Measurements from ENCODE around the gene ATP1B2. TPM values are rescaled to one million over a fixed set of nuclear protein-coding genes. Genes with fewer than 3 reads are reported as not detected.
A peak's percentile ranks its signal among the peaks of the same experiment; 100 is the strongest.

The ATP1B2 gene
- total and polyA plus RNA-seq, 2 donors: 0.05 to 1.3 TPM

DNA sequence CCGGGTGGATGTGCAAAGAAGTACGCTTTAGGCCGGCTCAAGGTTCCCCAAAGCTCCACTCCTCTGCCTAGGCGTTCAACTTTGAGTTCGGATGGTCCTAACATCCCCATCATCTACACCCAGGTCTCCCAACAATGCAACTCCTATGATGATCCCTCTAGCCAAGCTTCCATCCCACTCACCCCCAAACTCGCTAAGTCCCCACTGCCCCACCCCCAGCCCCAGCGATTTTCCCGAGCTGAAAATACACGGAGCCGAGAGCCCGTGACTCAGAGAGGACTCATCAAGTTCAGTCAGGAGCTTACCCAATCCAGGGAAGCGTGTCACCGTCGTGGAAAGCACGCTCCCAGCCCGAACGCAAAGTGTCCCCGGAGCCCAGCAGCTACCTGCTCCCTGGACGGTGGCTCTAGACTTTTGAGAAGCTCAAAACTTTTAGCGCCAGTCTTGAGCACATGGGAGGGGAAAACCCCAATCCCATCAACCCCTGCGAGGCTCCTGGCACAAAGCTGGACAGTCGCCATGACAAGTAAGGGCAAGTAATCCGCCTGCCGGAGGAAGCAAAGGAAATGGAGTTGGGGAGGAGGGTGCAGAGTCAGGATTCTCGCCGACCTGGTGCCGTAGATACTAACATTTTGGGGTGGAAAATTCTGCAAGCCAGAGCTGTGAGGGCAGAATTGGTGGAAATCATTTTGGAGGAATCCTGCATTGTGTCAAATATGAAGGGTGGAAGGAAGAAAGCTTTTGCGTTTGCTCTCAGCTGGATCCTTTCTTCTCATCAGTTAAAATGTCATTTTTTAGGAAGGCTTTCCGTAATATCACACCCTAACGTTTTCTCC lies 36.6 kb downstream of the ATP1B2 start, which contains the start of gene TP53:
TP53 (minus strand) TSS at position 419 of the 836 bp plus-strand sequence. CDS start 10,896 bp downstream, outside the sequence.
- WGBS: under 1% methylated on average over 30 of the region's 30 CpGs
- peak within 1 kb of the TSS; percentile 99 for H3K27ac ChIP-seq (ENCODE audit: low read depth in 1 of 2, low read length in 1 of 2)
- peaks cover 3 to 14% of the 10 kb centered on the region in 2 donors for H3K36me3 ChIP-seq (ENCODE audit: control insufficient read depth in 2 of 2, insufficient read depth in 2 of 2, low read length in 1 of 2)
- peaks cover 4 to 25% of the 10 kb centered on the region in 2 donors for H3K4me1 ChIP-seq (ENCODE audit: control insufficient read depth in 2 of 2, insufficient read depth in 2 of 2, low read length in 2 of 2)
- no peaks in the 10 kb centered on the region for H3K27me3 ChIP-seq (ENCODE audit: control insufficient read depth in 2 of 2, insufficient read depth in 1 of 2, low read length in 1 of 2)
- no peaks in the 10 kb centered on the region for H3K9me3 ChIP-seq (ENCODE audit: control insufficient read depth in 2 of 2, insufficient read depth in 1 of 2, low read length in 1 of 2)
- H3K4me3 ChIP-seq (ENCODE audit: low read length in 2 of 2): peak within 1 kb of the TSS; percentile 92 to 93
- DNase-seq (ENCODE audit: low read depth in 6 of 9, low spot score in 9 of 9): peak; percentile 81 to 97 (median 91)

- H3K27me3 ChIP-seq (ENCODE audit: control insufficient read depth in 2 of 2, insufficient read depth in 1 of 2, low read length in 1 of 2): no peaks in the 10 kb centered on the region
- H3K9me3 ChIP-seq (ENCODE audit: control insufficient read depth in 2 of 2, insufficient read depth in 1 of 2, low read length in 1 of 2): no peaks in the 10 kb centered on the region
- H3K27ac ChIP-seq (ENCODE audit: low read depth in 1 of 2, low read length in 1 of 2): peak within 1 kb of the TSS; percentile 99
- under 1% methylated on average over 51 of the region's 51 CpGs for WGBS
- H3K36me3 ChIP-seq (ENCODE audit: control insufficient read depth in 2 of 2, insufficient read depth in 2 of 2, low read length in 1 of 2): peaks cover 0 to 18% of the 10 kb centered on the region in 2 donors
- H3K4me1 ChIP-seq (ENCODE audit: control insufficient read depth in 2 of 2, insufficient read depth in 2 of 2, low read length in 2 of 2): peaks cover 4 to 25% of the 10 kb centered on the region in 2 donors
- H3K4me3 ChIP-seq (ENCODE audit: low read length in 2 of 2): peak within 1 kb of the TSS; percentile 92 to 93
- peak; percentile 88 to 98 (median 93) for DNase-seq (ENCODE audit: low read depth in 6 of 9, low spot score in 9 of 9)
Measured at GRCh38 chr17:7687908-7688807, 37.4 kb downstream of the ATP1B2 start, which contains the start of gene WRAP53. Gene WRAP53 (plus strand): TSS chr17:7688477. CDS start chr17:7688649, 172 bp downstream.

- peaks cover 4 to 24% of the 10 kb centered on the region in 2 donors for H3K4me1 ChIP-seq (ENCODE audit: control insufficient read depth in 2 of 2, insufficient read depth in 2 of 2, low read length in 2 of 2)
- H3K9me3 ChIP-seq (ENCODE audit: control insufficient read depth in 2 of 2, insufficient read depth in 1 of 2, low read length in 1 of 2): no peaks in the 10 kb centered on the region
- H3K27me3 ChIP-seq (ENCODE audit: control insufficient read depth in 2 of 2, insufficient read depth in 1 of 2, low read length in 1 of 2): no peaks in the 10 kb centered on the region
- H3K4me3 ChIP-seq (ENCODE audit: low read length in 2 of 2): peak overlapping the region; percentile 92 to 93
- H3K27ac ChIP-seq (ENCODE audit: low read depth in 1 of 2, low read length in 1 of 2): no peak overlapping the region
- peaks cover 0 to 15% of the 10 kb centered on the region in 2 donors for H3K36me3 ChIP-seq (ENCODE audit: control insufficient read depth in 2 of 2, insufficient read depth in 2 of 2, low read length in 1 of 2)
- no peak for DNase-seq (ENCODE audit: low read depth in 6 of 9, low spot score in 9 of 9)
- WGBS: 31% methylated on average over 13 of the region's 13 CpGs
Measured at GRCh38 chr17:7688808-7689316, 38.1 kb downstream of the ATP1B2 start.

- Histone ChIP-seq H3K9me3 (ENCODE audit: control insufficient read depth in 2 of 2, insufficient read depth in 1 of 2, low read length in 1 of 2) (no peaks in the 10 kb centered on the region), H3K27ac (ENCODE audit: low read depth in 1 of 2, low read length in 1 of 2) (no peak overlapping the region), H3K36me3 (ENCODE audit: control insufficient read depth in 2 of 2, insufficient read depth in 2 of 2, low read length in 1 of 2) (peaks cover 4 to 16% of the 10 kb centered on the region in 2 donors), H3K27me3 (ENCODE audit: control insufficient read depth in 2 of 2, insufficient read depth in 1 of 2, low read length in 1 of 2) (no peaks in the 10 kb centered on the region), H3K4me3 (ENCODE audit: low read length in 2 of 2) (no peak overlapping the region), H3K4me1 (ENCODE audit: control insufficient read depth in 2 of 2, insufficient read depth in 2 of 2, low read length in 2 of 2) (no peaks in the 10 kb centered on the region)
- no peak for DNase-seq (ENCODE audit: low read depth in 6 of 9, low spot score in 9 of 9)
- WGBS: 98% methylated on average over 10 of the region's 10 CpGs
Measured at GRCh38 chr17:7695586-7695985, 44.9 kb downstream of the ATP1B2 start.

- no peak for DNase-seq (ENCODE audit: low read depth in 6 of 9, low spot score in 9 of 9)
- Histone ChIP-seq H3K4me1 (ENCODE audit: control insufficient read depth in 2 of 2, insufficient read depth in 2 of 2, low read length in 2 of 2) (no peaks in the 10 kb centered on the region), H3K36me3 (ENCODE audit: control insufficient read depth in 2 of 2, insufficient read depth in 2 of 2, low read length in 1 of 2) (peaks cover 26 to 29% of the 10 kb centered on the region in 2 donors), H3K27me3 (ENCODE audit: control insufficient read depth in 2 of 2, insufficient read depth in 1 of 2, low read length in 1 of 2) (peaks cover 0 to 3% of the 10 kb centered on the region in 2 donors), H3K27ac (ENCODE audit: low read depth in 1 of 2, low read length in 1 of 2) (no peak overlapping the region), H3K9me3 (ENCODE audit: control insufficient read depth in 2 of 2, insufficient read depth in 1 of 2, low read length in 1 of 2) (no peaks in the 10 kb centered on the region), H3K4me3 (ENCODE audit: low read length in 2 of 2) (no peak overlapping the region)
- WGBS: 97% methylated on average over 4 of the region's 4 CpGs
Measured at GRCh38 chr17:7697828-7698588, 47.3 kb downstream of the ATP1B2 start.

DNA sequence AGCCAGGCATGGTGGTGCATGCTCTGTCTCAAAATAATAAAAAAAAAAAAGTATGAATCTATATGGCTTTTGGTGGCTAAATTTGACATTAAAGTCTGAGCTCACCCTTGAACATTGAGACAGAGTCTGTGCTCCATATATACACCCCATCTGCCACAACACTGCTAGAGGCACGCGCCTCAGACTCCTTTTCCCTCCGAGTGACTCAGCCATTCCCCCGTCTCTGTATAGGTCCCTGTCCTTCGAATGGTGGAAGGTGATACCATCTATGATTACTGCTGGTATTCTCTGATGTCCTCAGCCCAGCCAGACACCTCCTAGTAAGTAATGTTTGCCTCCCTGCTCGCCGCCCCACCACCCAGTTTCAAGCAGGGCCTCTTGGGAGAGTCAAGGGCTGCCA lies 49.8 kb downstream of the ATP1B2 start:
- WGBS: 97% methylated on average over 7 of the region's 7 CpGs
- H3K27me3 ChIP-seq (ENCODE audit: control insufficient read depth in 2 of 2, insufficient read depth in 1 of 2, low read length in 1 of 2): peaks cover 17 to 28% of the 10 kb centered on the region in 2 donors
- no peak overlapping the region for H3K27ac ChIP-seq (ENCODE audit: low read depth in 1 of 2, low read length in 1 of 2)
- DNase-seq (ENCODE audit: low read depth in 6 of 9, low spot score in 9 of 9): no peak
- peaks cover 25 to 27% of the 10 kb centered on the region in 2 donors for H3K36me3 ChIP-seq (ENCODE audit: control insufficient read depth in 2 of 2, insufficient read depth in 2 of 2, low read length in 1 of 2)
- no peak overlapping the region for H3K4me3 ChIP-seq (ENCODE audit: low read length in 2 of 2)
- peaks cover 0 to under 1% of the 10 kb centered on the region in 2 donors for H3K9me3 ChIP-seq (ENCODE audit: control insufficient read depth in 2 of 2, insufficient read depth in 1 of 2, low read length in 1 of 2)
- peaks cover 7 to 8% of the 10 kb centered on the region in 2 donors for H3K4me1 ChIP-seq (ENCODE audit: control insufficient read depth in 2 of 2, insufficient read depth in 2 of 2, low read length in 2 of 2)

- H3K27ac ChIP-seq (ENCODE audit: low read depth in 1 of 2, low read length in 1 of 2): no peak overlapping the region
- WGBS: 97% methylated on average over 14 of the region's 14 CpGs
- H3K4me3 ChIP-seq (ENCODE audit: low read length in 2 of 2): no peak overlapping the region
- DNase-seq (ENCODE audit: low read depth in 6 of 9, low spot score in 9 of 9): no peak
- peaks cover 0 to 8% of the 10 kb centered on the region in 2 donors for H3K9me3 ChIP-seq (ENCODE audit: control insufficient read depth in 2 of 2, insufficient read depth in 1 of 2, low read length in 1 of 2)
- H3K36me3 ChIP-seq (ENCODE audit: control insufficient read depth in 2 of 2, insufficient read depth in 2 of 2, low read length in 1 of 2): peaks cover 21 to 25% of the 10 kb centered on the region in 2 donors
- peaks cover 28 to 40% of the 10 kb centered on the region in 2 donors for H3K27me3 ChIP-seq (ENCODE audit: control insufficient read depth in 2 of 2, insufficient read depth in 1 of 2, low read length in 1 of 2)
- H3K4me1 ChIP-seq (ENCODE audit: control insufficient read depth in 2 of 2, insufficient read depth in 2 of 2, low read length in 2 of 2): peaks cover 8 to 11% of the 10 kb centered on the region in 2 donors
Measured at GRCh38 chr17:7701681-7702080, 51.0 kb downstream of the ATP1B2 start.

DNA sequence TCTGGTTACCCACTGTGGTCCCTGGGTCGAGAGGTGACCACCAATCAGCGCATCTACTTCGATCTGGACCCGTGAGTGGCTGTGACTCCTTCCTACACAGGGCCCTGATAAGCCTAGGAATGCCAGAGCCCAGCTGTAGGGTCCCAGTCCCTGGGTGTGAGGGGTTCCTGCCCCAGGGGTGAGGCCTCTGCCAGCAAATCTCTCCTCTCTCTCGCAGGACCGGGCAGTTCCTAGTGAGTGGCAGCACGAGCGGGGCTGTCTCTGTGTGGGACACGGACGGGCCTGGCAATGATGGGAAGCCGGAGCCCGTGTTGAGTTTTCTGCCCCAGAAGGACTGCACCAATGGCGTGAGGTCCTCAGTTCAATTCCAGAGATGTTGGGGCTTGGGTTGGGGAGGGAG lies 52.0 kb downstream of the ATP1B2 start:
- 98% methylated on average over 13 of the region's 13 CpGs for WGBS
- H3K4me1 ChIP-seq (ENCODE audit: control insufficient read depth in 2 of 2, insufficient read depth in 2 of 2, low read length in 2 of 2): peaks cover 8 to 11% of the 10 kb centered on the region in 2 donors
- no peak overlapping the region for H3K27ac ChIP-seq (ENCODE audit: low read depth in 1 of 2, low read length in 1 of 2)
- H3K9me3 ChIP-seq (ENCODE audit: control insufficient read depth in 2 of 2, insufficient read depth in 1 of 2, low read length in 1 of 2): peaks cover 0 to 11% of the 10 kb centered on the region in 2 donors
- peaks cover 18 to 25% of the 10 kb centered on the region in 2 donors for H3K36me3 ChIP-seq (ENCODE audit: control insufficient read depth in 2 of 2, insufficient read depth in 2 of 2, low read length in 1 of 2)
- no peak overlapping the region for H3K4me3 ChIP-seq (ENCODE audit: low read length in 2 of 2)
- no peak for DNase-seq (ENCODE audit: low read depth in 6 of 9, low spot score in 9 of 9)
- peaks cover 38 to 51% of the 10 kb centered on the region in 2 donors for H3K27me3 ChIP-seq (ENCODE audit: control insufficient read depth in 2 of 2, insufficient read depth in 1 of 2, low read length in 1 of 2)

Measured in thymus (tissue), 11 donors.